K562 (cell line): ENCODE measurements around the gene SULT2B1. TPM values are rescaled to one million over a fixed set of nuclear protein-coding genes. Genes with fewer than 3 reads are reported as not detected.

Experiments
- CHD7 ChIP-seq: fragments of 200-600 bp; sonication (generic); IDR thresholded peaks from one replicate; pipeline ENCODE4 v1.6.1; 2012; ENCODE audit warnings: mild to moderate bottlenecking, low read depth, low read length, inconsistent platforms
- EP300 ChIP-seq: IDR thresholded peaks from 2 replicates; pipeline ENCODE4 v1.6.1; 2012; ENCODE audit warnings: low read length, improper control_type of control experiment
- FOXM1 ChIP-seq, 2 experiments: fragments of 450-650 bp in 1 of 2; sonication (generic) in 1 of 2; formaldehyde crosslinking in 1 of 2; IDR thresholded peaks; 2 replicates each; pipeline versions ENCODE4 v1.6.1 to v1.9.0; 2017 to 2022; ENCODE audit warnings: low read depth in 2 of 2, mild to moderate bottlenecking in 2 of 2, missing genetic modification reagents in 1 of 2, moderate library complexity in 1 of 2
- HDAC2 ChIP-seq: fragments of 450-650 bp; IDR thresholded peaks from 2 replicates; pipeline ENCODE4 v1.6.1; 2016; ENCODE audit warnings: mild to moderate bottlenecking
- JUNB ChIP-seq: fragments of 450-650 bp; formaldehyde crosslinking; conservative IDR thresholded peaks from 2 replicates; pipeline ENCODE4 v1.4.0; 2020; ENCODE audit warnings: mild to moderate bottlenecking
- MXI1 ChIP-seq: IDR thresholded peaks from 2 replicates; pipeline ENCODE4 v1.6.1; 2011; ENCODE audit warnings: low read depth, mild to moderate bottlenecking, improper control_type of control experiment, low read length
- RBFOX2 ChIP-seq: fragments of 200-400 bp; formaldehyde crosslinking; IDR thresholded peaks from 2 replicates; pipeline ENCODE4 v1.6.1; 2017; ENCODE audit warnings: low read depth, mild to moderate bottlenecking, low read length, moderate library complexity
- VEZF1 ChIP-seq: fragments of 200-800 bp; sonication (Bioruptor generic); IDR thresholded peaks from 2 replicates; pipeline ENCODE4 v1.6.1; 2017; ENCODE audit warnings: missing genetic modification characterization, missing compliant biosample characterization
- WHSC1 ChIP-seq: IDR thresholded peaks from one replicate; pipeline ENCODE4 v1.6.1; 2012; ENCODE audit warnings: low read length, control low read depth, inconsistent platforms
- ZNF277 ChIP-seq: fragments of 250-450 bp; sonication (Bioruptor Pico); IDR thresholded peaks from 2 replicates; pipeline ENCODE4 v1.8.0; 2022; ENCODE audit warnings: inconsistent platforms, mild to moderate bottlenecking, moderate library complexity, borderline replicate concordance
- ZNF764 ChIP-seq: fragments of 250-450 bp; sonication (Bioruptor Pico); IDR thresholded peaks from 2 replicates; pipeline ENCODE4 v1.4.0; 2020; ENCODE audit warnings: low read depth, mild to moderate bottlenecking, moderate library complexity
- polyA plus RNA-seq, 8 experiments: library from polyadenylated mRNA; depleted of rRNA in 4 of 8; stranded (reverse) in 5 of 8; unstranded in 3 of 8; fragments of >200 nt; fragmentation: Nextera tagmentation in 2 of 8; fragmentation: Illumina TruSeq in 1 of 8; extraction: Ambion mirVana in 2 of 8; extraction: Trizol in 1 of 8; gene quantifications; 2 replicates each; pipeline versions ENCODE4 v1.2.1 to v1.2.3, GENCODE V29; 2011 to 2014; ENCODE audit warnings: inconsistent platforms in 1 of 8, missing spikeins in 1 of 8
- total RNA-seq, 7 experiments: library from RNA; depleted of rRNA in 6 of 7; stranded (reverse); fragments of >200 nt in 6 of 7; fragmentation: Illumina TruSeq in 2 of 7; extraction: Trizol in 2 of 7; gene quantifications; 2 replicates each; pipeline versions ENCODE4 v1.2.1 to v1.2.3, GENCODE V29; 2011 to 2021; ENCODE audit warnings: low replicate concordance in 1 of 7
- TF ChIP-seq, protein P1 (sequence below): sonication (generic); formaldehyde crosslinking; IDR thresholded peaks from 2 replicates; pipeline ENCODE4 v1.8.0; 2022; ENCODE audit warnings: mild to moderate bottlenecking, missing genetic modification reagents

The SULT2B1 gene
- total and polyA plus RNA-seq, 9 of the 15 experiments (the other 6 are each of a cell fraction or from before 2014, with no cell fraction given), result 0.09 to 0.62 (median 0.22) TPM; not detected in 2

DNA sequence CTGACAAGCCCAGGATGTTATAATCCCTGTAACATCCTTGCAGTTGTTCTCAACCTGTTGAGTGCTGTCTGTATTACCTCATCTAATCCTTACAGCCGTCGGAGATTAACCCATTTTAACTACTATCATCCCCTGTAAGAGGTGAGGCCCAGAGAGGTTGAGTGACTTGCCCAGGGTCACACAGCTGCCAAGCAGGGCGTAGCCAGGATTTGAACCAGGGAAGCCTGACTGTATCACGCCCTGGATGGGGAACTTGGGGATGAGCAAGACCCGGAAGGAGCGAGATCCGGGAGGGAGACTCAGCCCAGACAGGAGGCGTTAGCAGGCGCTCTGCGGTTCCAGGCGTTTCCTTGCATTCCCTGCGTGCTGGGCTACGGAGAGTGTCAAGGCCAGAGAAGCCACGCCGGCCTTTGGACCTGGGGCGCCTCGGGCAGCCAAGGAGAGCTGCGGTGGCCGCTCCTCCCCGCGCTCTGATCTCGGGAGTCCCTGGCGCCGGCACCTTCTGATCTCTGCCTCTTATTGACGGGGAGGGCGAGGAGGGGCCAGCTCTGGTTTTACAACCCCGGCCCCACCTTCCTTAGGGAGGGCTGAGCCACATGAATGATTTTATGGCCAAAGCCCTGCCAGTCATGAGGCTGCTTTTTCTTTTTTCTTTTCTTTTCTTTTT lies 6.2 kb downstream of the SULT2B1 start (continued):
- TF ChIP-seq VEZF1 (CRISPR knock-in tag), result 0 out of 2 replicates have a peak, but pooled peaks have one; percentile 24
- no peak for TF ChIP-seq JUNB (CRISPR knock-in tag)
- TF ChIP-seq, protein P1, sequence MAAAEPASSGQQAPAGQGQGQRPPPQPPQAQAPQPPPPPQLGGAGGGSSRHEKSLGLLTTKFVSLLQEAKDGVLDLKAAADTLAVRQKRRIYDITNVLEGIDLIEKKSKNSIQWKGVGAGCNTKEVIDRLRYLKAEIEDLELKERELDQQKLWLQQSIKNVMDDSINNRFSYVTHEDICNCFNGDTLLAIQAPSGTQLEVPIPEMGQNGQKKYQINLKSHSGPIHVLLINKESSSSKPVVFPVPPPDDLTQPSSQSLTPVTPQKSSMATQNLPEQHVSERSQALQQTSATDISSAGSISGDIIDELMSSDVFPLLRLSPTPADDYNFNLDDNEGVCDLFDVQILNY (CRISPR knock-in tag), result no peak
- TF ChIP-seq FOXM1 (IDR thresholded peaks at IDR 0.05; ENCODE audit: low read depth), result no peak
- no peak for TF ChIP-seq FOXM1 (CRISPR knock-in tag; IDR thresholded peaks at IDR 0.05; ENCODE audit: low read depth)
- no peak for TF ChIP-seq WHSC1
- TF ChIP-seq MXI1, result no peak
- no peak for TF ChIP-seq EP300
- peak; percentile 94 for TF ChIP-seq HDAC2
- no peak for TF ChIP-seq ZNF277
- no peak for TF ChIP-seq ZNF764 (CRISPR knock-in tag)
- no peak for TF ChIP-seq CHD7
- TF ChIP-seq RBFOX2, result peak; percentile 37
